Stimulated activated CD8-positive, alpha-beta memory T cell treated with anti-CD3 and anti-CD28 coated beads, Interleukin-12 subunit alpha, Interleukin-12 subunit beta, amount 100 ng/mL, for 24 hours (primary cell): ENCODE measurements around the gene SUPV3L1.
"Not testable (repeated sequence)": the region's sequence is repeated elsewhere in the genome, so short reads cannot be mapped to it uniquely, and the experiment has no call there.

Experiments
- DNase-seq: peaks from one replicate; pipeline ENCODE4 v3.0.0-alpha.2; 2020; ENCODE audit errors: extremely low read depth

SUPV3L1 gene

GRCh38 chr10:69230128-69230527, 50.1 kb downstream of the SUPV3L1 start:
- no peak for DNase-seq

GRCh38 chr10:69232252-69232651, 52.2 kb downstream of the SUPV3L1 start:
- DNase-seq, result no peak

GRCh38 chr10:69232736-69233480, 52.9 kb downstream of the SUPV3L1 start:
- DNase-seq, result no peak

GRCh38 chr10:69234447-69234846, 54.4 kb downstream of the SUPV3L1 start:
- no peak for DNase-seq

- peak; percentile 54 for DNase-seq
Measured at GRCh38 chr10:69237528-69238159, 57.6 kb downstream of the SUPV3L1 start.

- DNase-seq, result no peak
Measured at GRCh38 chr10:69239136-69239535, 59.1 kb downstream of the SUPV3L1 start.

GRCh38 chr10:69239816-69240434, 59.9 kb downstream of the SUPV3L1 start:
- no peak for DNase-seq

GRCh38 chr10:69240455-69240854, 60.4 kb downstream of the SUPV3L1 start:
- no peak for DNase-seq

- no peak for DNase-seq
Measured at GRCh38 chr10:69241575-69241974, 61.5 kb downstream of the SUPV3L1 start.

GRCh38 chr10:69242040-69242851, 62.2 kb downstream of the SUPV3L1 start:
- no peak for DNase-seq

- DNase-seq, result no peak
Measured at GRCh38 chr10:69242852-69243212, 62.8 kb downstream of the SUPV3L1 start.

- no peak for DNase-seq
Measured at GRCh38 chr10:69243817-69244216, 63.8 kb downstream of the SUPV3L1 start.

GRCh38 chr10:69246036-69246435, 66.0 kb downstream of the SUPV3L1 start:
- DNase-seq, result no peak

- DNase-seq, result no peak
Measured at GRCh38 chr10:69246581-69247312, 66.7 kb downstream of the SUPV3L1 start.

- DNase-seq, result no peak
Measured at GRCh38 chr10:69247313-69247710, 67.3 kb downstream of the SUPV3L1 start.

GRCh38 chr10:69248117-69248730, 68.2 kb downstream of the SUPV3L1 start:
- no peak for DNase-seq

GRCh38 chr10:69250041-69250440, 70.0 kb downstream of the SUPV3L1 start:
- DNase-seq, result no peak

- not testable (repeated sequence) for DNase-seq
Measured at GRCh38 chr10:69251417-69251816, 71.4 kb downstream of the SUPV3L1 start.

- no peak for DNase-seq
Measured at GRCh38 chr10:69253171-69253570, 73.1 kb downstream of the SUPV3L1 start.

GRCh38 chr10:69254877-69255276, 74.8 kb downstream of the SUPV3L1 start:
- no peak for DNase-seq
